WERI-Rb-1 (cell line): Measurements from ENCODE around the gene RPL13A.

Source experiments
- DNase-seq: peaks from one replicate; pipeline ENCODE4 v3.0.0-alpha.2; 2020
- H3K27ac ChIP-seq: fragments of 250-450 bp; sonication (Bioruptor Pico); 2 replicates; pipeline ENCODE4 v1.5.1; 2020; ENCODE audit warnings: mild to moderate bottlenecking, moderate library complexity
- H3K27me3 ChIP-seq: fragments of 250-450 bp; sonication (Bioruptor Pico); 2 replicates; pipeline ENCODE4 v1.5.1; 2021; ENCODE audit warnings: mild to moderate bottlenecking, low read depth, moderate library complexity; ENCODE audit not compliant: insufficient read depth, severe bottlenecking
- H3K36me3 ChIP-seq: fragments of 250-450 bp; sonication (Bioruptor Pico); 2 replicates; pipeline ENCODE4 v1.5.1; 2020; ENCODE audit warnings: mild to moderate bottlenecking, moderate library complexity
- H3K4me3 ChIP-seq: 2 replicates; pipeline ENCODE4 v1.5.1; 2011; ENCODE audit warnings: low read depth, mild to moderate bottlenecking, control low read depth, low read length
- H3K9me3 ChIP-seq: fragments of 250-450 bp; sonication (Bioruptor Pico); 2 replicates; pipeline ENCODE4 v1.5.1; 2021; ENCODE audit warnings: mild to moderate bottlenecking, moderate library complexity; ENCODE audit not compliant: severe bottlenecking
- CTCF ChIP-seq: IDR thresholded peaks from 2 replicates; pipeline ENCODE4 v1.5.1; 2011; ENCODE audit warnings: low read depth, mild to moderate bottlenecking, control low read depth, inconsistent platforms, low read length

Gene RPL13A

GRCh38 chr19:49489601-49490167 lies 2.3 kb downstream of the RPL13A start:
- no peak overlapping the region for H3K4me3 ChIP-seq

GRCh38 chr19:49490287-49491029 lies 3.0 kb downstream of the RPL13A start:
- Histone ChIP-seq H3K9me3 (peaks cover 2% of the 10 kb centered on the region), H3K36me3 (peaks cover 61% of the 10 kb centered on the region), H3K27me3 (no peaks in the 10 kb centered on the region), H3K4me3 (no peak overlapping the region), H3K27ac (peak overlapping the region; percentile 97)
- no peak for DNase-seq
- TF ChIP-seq CTCF, result no peak

More at GRCh38 chr19:49489601-49490167, 2.3 kb downstream of the RPL13A start:
- TF ChIP-seq CTCF, result no peak
- no peaks in the 10 kb centered on the region for H3K27me3 ChIP-seq
- peaks cover 61% of the 10 kb centered on the region for H3K36me3 ChIP-seq
- peak overlapping the region; percentile 97 for H3K27ac ChIP-seq
- peaks cover 2% of the 10 kb centered on the region for H3K9me3 ChIP-seq
- DNase-seq, result no peak

- Histone ChIP-seq H3K4me3 (no peak overlapping the region), H3K36me3 (peaks cover 61% of the 10 kb centered on the region), H3K27me3 (no peaks in the 10 kb centered on the region), H3K9me3 (peaks cover 2% of the 10 kb centered on the region), H3K27ac (no peak overlapping the region; the same call in 1 of the 2 replicates)
- no peak for TF ChIP-seq CTCF
- no peak for DNase-seq
These were observed 3.8 kb downstream of the RPL13A start for GRCh38 chr19:49491030-49491803.

- Histone ChIP-seq H3K4me3 (no peak overlapping the region), H3K9me3 (no peaks in the 10 kb centered on the region), H3K27me3 (no peaks in the 10 kb centered on the region), H3K27ac (no peak overlapping the region), H3K36me3 (peaks cover 69% of the 10 kb centered on the region)
- no peak for TF ChIP-seq CTCF
- DNase-seq, result no peak
These were observed 4.6 kb downstream of the RPL13A start for GRCh38 chr19:49491804-49492572.

GRCh38 chr19:49492573-49493405 lies 5.4 kb downstream of the RPL13A start:
- peaks cover 73% of the 10 kb centered on the region for H3K36me3 ChIP-seq
- H3K4me3 ChIP-seq, result no peak overlapping the region
- DNase-seq, result no peak
- H3K27me3 ChIP-seq, result no peaks in the 10 kb centered on the region
- no peak for TF ChIP-seq CTCF
- no peaks in the 10 kb centered on the region for H3K9me3 ChIP-seq
- H3K27ac ChIP-seq, result peak overlapping the region; percentile 7; the same call in 1 of the 2 replicates
